Neural cell (in vitro differentiated cells): ENCODE data around the gene RAB33B. TPM values are rescaled to one million over a fixed set of nuclear protein-coding genes. Genes with fewer than 3 reads are reported as not detected.

Experiments
- polyA plus RNA-seq: library from polyadenylated mRNA; depleted of rRNA; stranded (reverse); fragments of >200 nt; gene quantifications from 2 replicates; pipeline ENCODE4 v1.2.3, GENCODE V29; 2014
- small RNA-seq, 3 experiments: library from RNA; depleted of rRNA; stranded (forward); fragments of <200 nt; gene quantifications; one replicate each; pipeline ENCODE3, GENCODE V24; 2012

RAB33B gene
- polyA plus RNA-seq, 1 donor from 2014 or later, result 8.6 TPM

Small RNA genes lying within 50 kb of the gene (small RNA-seq; reads per million reads assigned to genes)
- 0 reads per million in 3 experiments for gene RF01225

Other genes with a start within 250 kb of the RAB33B start
- 1.3 and 1.9 TPM in 2 replicates for gene MGARP, start 173.9 kb upstream of the RAB33B start, polyA plus RNA-seq
- gene NAA15, start 152.6 kb upstream of the RAB33B start, polyA plus RNA-seq, result 12.5 and 12.7 TPM in 2 replicates
- 102 and 103 TPM in 2 replicates for gene NDUFC1, start 151.6 kb upstream of the RAB33B start, polyA plus RNA-seq
- gene SETD7, start 102.1 kb downstream of the RAB33B start, polyA plus RNA-seq, result 12.0 and 20.9 TPM in 2 replicates
- gene MGST2, start 211.7 kb downstream of the RAB33B start, polyA plus RNA-seq, result 2.0 and 5.2 TPM in 2 replicates